ENCODE measurements around the gene SLX4IP.

- TF ChIP-seq POLR2AphosphoS5 (IDR thresholded peaks at IDR 0.05; ENCODE audit: insufficient read depth, low read depth, low read length): peak; percentile 54
- no peak for TF ChIP-seq CTCF (IDR thresholded peaks at IDR 0.05; ENCODE audit: extremely low read depth in 1 of 2, insufficient read depth in 1 of 2, low read depth in 1 of 2, low read length in 2 of 2)
- no peak for TF ChIP-seq MAX (IDR thresholded peaks at IDR 0.05; ENCODE audit: insufficient read depth, insufficient read length)
- no peak for TF ChIP-seq POLR2A (IDR thresholded peaks at IDR 0.05; ENCODE audit: low read depth, low read length)
Observed at GRCh38 chr20:10540636-10541493, 105.8 kb downstream of the SLX4IP start.
